ENCODE data around the gene TTC7B. TPM values are rescaled to one million over a fixed set of nuclear protein-coding genes. Genes with fewer than 3 reads are reported as not detected.
A peak's percentile ranks its signal among the peaks of the same experiment; 100 is the strongest.

Gene TTC7B
- total and polyA plus RNA-seq, 9 of the 15 experiments (the other 6 are each of a cell fraction or from before 2014, with no cell fraction given) = 2.2 to 77.2 (median 36.7) TPM

DNA sequence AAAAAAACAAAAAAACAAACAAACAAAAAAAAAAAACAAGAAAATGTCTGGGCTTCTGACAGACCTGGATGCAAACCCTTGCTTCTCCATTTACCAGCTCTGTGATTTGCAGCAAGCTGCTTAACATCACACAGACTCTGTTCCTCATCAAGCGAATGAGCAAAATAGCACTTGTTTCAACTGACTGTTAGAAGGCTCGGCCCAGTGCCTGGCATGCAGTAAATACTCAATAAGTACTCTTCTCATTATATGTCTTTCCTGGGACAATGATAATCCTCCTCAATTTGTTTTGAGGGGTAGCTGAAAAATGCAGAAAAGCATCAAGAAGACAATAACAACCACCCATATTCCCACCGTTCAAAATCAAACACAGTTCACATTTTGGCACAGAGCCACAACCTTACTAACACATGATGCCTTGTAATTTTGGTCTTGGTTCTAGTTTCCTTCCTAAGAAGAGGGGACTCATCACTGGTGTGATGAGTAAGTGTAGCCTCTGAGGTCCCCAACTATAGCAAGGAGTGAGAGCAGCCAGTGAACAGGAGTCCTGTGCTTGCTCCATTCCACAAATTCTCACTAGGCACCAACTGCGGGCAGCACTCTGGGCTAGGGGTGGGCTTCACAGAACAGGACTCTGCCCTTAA is 60.4 kb downstream of the TTC7B start:
- TF ChIP-seq NFIC (IDR thresholded peaks at IDR 0.05) = peak; percentile 72
- no peak for TF ChIP-seq TEAD1 (CRISPR knock-in tag; IDR thresholded peaks at IDR 0.05)
- no peak for TF ChIP-seq NR3C1 (CRISPR knock-in tag; IDR thresholded peaks at IDR 0.05)
- TF ChIP-seq ZNF444 (CRISPR knock-in tag; IDR thresholded peaks at IDR 0.05) = no peak
- TF ChIP-seq, protein P1, sequence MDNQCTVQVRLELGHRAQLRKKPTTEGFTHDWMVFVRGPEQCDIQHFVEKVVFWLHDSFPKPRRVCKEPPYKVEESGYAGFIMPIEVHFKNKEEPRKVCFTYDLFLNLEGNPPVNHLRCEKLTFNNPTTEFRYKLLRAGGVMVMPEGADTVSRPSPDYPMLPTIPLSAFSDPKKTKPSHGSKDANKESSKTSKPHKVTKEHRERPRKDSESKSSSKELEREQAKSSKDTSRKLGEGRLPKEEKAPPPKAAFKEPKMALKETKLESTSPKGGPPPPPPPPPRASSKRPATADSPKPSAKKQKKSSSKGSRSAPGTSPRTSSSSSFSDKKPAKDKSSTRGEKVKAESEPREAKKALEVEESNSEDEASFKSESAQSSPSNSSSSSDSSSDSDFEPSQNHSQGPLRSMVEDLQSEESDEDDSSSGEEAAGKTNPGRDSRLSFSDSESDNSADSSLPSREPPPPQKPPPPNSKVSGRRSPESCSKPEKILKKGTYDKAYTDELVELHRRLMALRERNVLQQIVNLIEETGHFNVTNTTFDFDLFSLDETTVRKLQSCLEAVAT (IDR thresholded peaks at IDR 0.05) = no peak
- TF ChIP-seq ZBTB7A (IDR thresholded peaks at IDR 0.05; ENCODE audit: borderline replicate concordance, control insufficient read depth, low read depth, low read length) = no peak
- no peak for TF ChIP-seq E2F5 (CRISPR knock-in tag; IDR thresholded peaks at IDR 0.05)
- TF ChIP-seq ETS2 (tag; IDR thresholded peaks at IDR 0.05; ENCODE audit: borderline replicate concordance, poor library complexity, severe bottlenecking) = no peak
- no TSS peak for BruUV-seq (replicated peaks)
- Histone ChIP-seq H3K27ac (ENCODE audit: extremely low read depth, low read depth, low read length) (no peak overlapping the region), H3K4me3 (no peak overlapping the region), H3K4me2 (ENCODE audit: insufficient read depth, low read length) (no peak overlapping the region), H3K9ac (ENCODE audit: insufficient read depth in 1 of 2, low read depth in 2 of 2, low read length in 2 of 2) (no peak overlapping the region), H3K9me1 (ENCODE audit: control insufficient read depth, insufficient read depth, low read length) (no peaks in the 10 kb centered on the region), H3K27me3 (ENCODE audit: control insufficient read depth in 2 of 2, insufficient read depth in 2 of 2, low read length in 2 of 2) (no peaks in the 10 kb centered on the region), H3K36me3 (ENCODE audit: control insufficient read depth, insufficient read depth, low read length) (0 out of 3 replicates have a peak, but pooled peaks cover 2% of the 10 kb centered on the region), H4K20me1 (replicated peaks; ENCODE audit: control insufficient read depth, insufficient read depth, low read length) (no peaks in the 10 kb centered on the region), H3K9me3 (replicated peaks; ENCODE audit: control insufficient read depth, insufficient read depth, low read depth, low read length) (no peaks in the 10 kb centered on the region; the same call in 1 of the 2 replicates), H3K79me2 (ENCODE audit: control insufficient read depth, insufficient read depth, low read length) (peaks cover 7% of the 10 kb centered on the region; the same call in 2 of the 3 replicates), H3K4me1 (replicated peaks in 1 of 2; ENCODE audit: control insufficient read depth in 2 of 2, insufficient read depth in 2 of 2, low read length in 2 of 2) (peaks cover 10 to 12% of the 10 kb centered on the region in 2 experiments; a peak in 4 of 5 replicates), H2AFZ (ENCODE audit: low read depth, low read length) (no peak overlapping the region)
- FAIRE-seq (no peak), ATAC-seq (no peak), DNase-seq (ENCODE audit: extremely low read depth in 1 of 4, low spot score in 3 of 4) (no peak)
- ChIA-PET CTCF (ENCODE audit: low intra/inter-chr PET ratio) (no interaction called here), POLR2A (no interaction called here)
- 73% methylated on average over 4 of the region's 4 CpGs for WGBS (ENCODE audit: insufficient coverage, low coverage, missing lambda C conversion rate)
- intact Hi-C loops (cut with micrococcal nuclease) = no loop called here
- in situ Hi-C loops (cut with MboI) = loop anchor here (5.0 kb wide), 1 partner anchor 67 kb away; no protein-coding TSS in a partner anchor

Data from K562 (cell line).